ENCODE measurements around the gene SLC8A3.

The SLC8A3 gene

GRCh38 chr14:70043001-70043400 is 145.8 kb downstream of the SLC8A3 start:
- no peak overlapping the region for H3K4me3 ChIP-seq (ENCODE audit: low read length)
- no peaks in the 10 kb centered on the region; the same call in 1 of the 2 replicates for H3K27me3 ChIP-seq (ENCODE audit: insufficient read depth, low read length)
- no peaks in the 10 kb centered on the region for H3K9me3 ChIP-seq (ENCODE audit: insufficient read depth, low read depth, low read length)
- H3K4me1 ChIP-seq (ENCODE audit: insufficient read depth, low read length): no peaks in the 10 kb centered on the region
- 98% methylated on average over 2 of the region's 2 CpGs for WGBS
- no peak overlapping the region for H3K27ac ChIP-seq (ENCODE audit: low read depth, low read length)
- no peak overlapping the region for H3K9ac ChIP-seq (ENCODE audit: low read depth, low read length)
- no peaks in the 10 kb centered on the region for H3K36me3 ChIP-seq (ENCODE audit: insufficient read depth, low read length)

- Histone ChIP-seq H3K36me3 (ENCODE audit: insufficient read depth, low read length) (no peaks in the 10 kb centered on the region), H3K4me1 (ENCODE audit: insufficient read depth, low read length) (peaks cover 14% of the 10 kb centered on the region), H3K27ac (ENCODE audit: low read depth, low read length) (no peak overlapping the region), H3K4me3 (ENCODE audit: low read length) (no peak overlapping the region), H3K9me3 (ENCODE audit: insufficient read depth, low read depth, low read length) (no peaks in the 10 kb centered on the region), H3K9ac (ENCODE audit: low read depth, low read length) (no peak overlapping the region), H3K27me3 (ENCODE audit: insufficient read depth, low read length) (no peaks in the 10 kb centered on the region)
- 87% methylated on average over 1 of the region's 1 CpG for WGBS
Measured at GRCh38 chr14:70036665-70037064, 152.1 kb downstream of the SLC8A3 start.

GRCh38 chr14:70034257-70034656 is 154.5 kb downstream of the SLC8A3 start:
- H3K4me1 ChIP-seq (ENCODE audit: insufficient read depth, low read length): peaks cover 14% of the 10 kb centered on the region
- no peak overlapping the region for H3K9ac ChIP-seq (ENCODE audit: low read depth, low read length)
- no peaks in the 10 kb centered on the region for H3K36me3 ChIP-seq (ENCODE audit: insufficient read depth, low read length)
- H3K9me3 ChIP-seq (ENCODE audit: insufficient read depth, low read depth, low read length): no peaks in the 10 kb centered on the region
- H3K4me3 ChIP-seq (ENCODE audit: low read length): no peak overlapping the region
- H3K27me3 ChIP-seq (ENCODE audit: insufficient read depth, low read length): no peaks in the 10 kb centered on the region
- 93% methylated on average over 3 of the region's 3 CpGs for WGBS
- no peak overlapping the region for H3K27ac ChIP-seq (ENCODE audit: low read depth, low read length)

- no peak overlapping the region for H3K4me3 ChIP-seq (ENCODE audit: low read length)
- peaks cover 14% of the 10 kb centered on the region for H3K4me1 ChIP-seq (ENCODE audit: insufficient read depth, low read length)
- H3K27ac ChIP-seq (ENCODE audit: low read depth, low read length): no peak overlapping the region
- no peaks in the 10 kb centered on the region for H3K36me3 ChIP-seq (ENCODE audit: insufficient read depth, low read length)
- H3K27me3 ChIP-seq (ENCODE audit: insufficient read depth, low read length): no peaks in the 10 kb centered on the region
- H3K9me3 ChIP-seq (ENCODE audit: insufficient read depth, low read depth, low read length): no peaks in the 10 kb centered on the region
- WGBS: 95% methylated on average over 2 of the region's 2 CpGs
- H3K9ac ChIP-seq (ENCODE audit: low read depth, low read length): no peak overlapping the region
Measured at GRCh38 chr14:70033561-70033960, 155.2 kb downstream of the SLC8A3 start.

- WGBS: 89% methylated on average over 8 of the region's 8 CpGs
- Histone ChIP-seq H3K4me3 (ENCODE audit: low read length) (no peak overlapping the region), H3K27ac (ENCODE audit: low read depth, low read length) (no peak overlapping the region), H3K4me1 (ENCODE audit: insufficient read depth, low read length) (peaks cover 14% of the 10 kb centered on the region), H3K27me3 (ENCODE audit: insufficient read depth, low read length) (no peaks in the 10 kb centered on the region), H3K9me3 (ENCODE audit: insufficient read depth, low read depth, low read length) (no peaks in the 10 kb centered on the region), H3K9ac (ENCODE audit: low read depth, low read length) (no peak overlapping the region), H3K36me3 (ENCODE audit: insufficient read depth, low read length) (no peaks in the 10 kb centered on the region)
Measured at GRCh38 chr14:70033116-70033515, 155.6 kb downstream of the SLC8A3 start.

GRCh38 chr14:70032447-70032846 is 156.3 kb downstream of the SLC8A3 start:
- Histone ChIP-seq H3K27ac (ENCODE audit: low read depth, low read length) (no peak overlapping the region), H3K9ac (ENCODE audit: low read depth, low read length) (no peak overlapping the region), H3K27me3 (ENCODE audit: insufficient read depth, low read length) (no peaks in the 10 kb centered on the region), H3K9me3 (ENCODE audit: insufficient read depth, low read depth, low read length) (no peaks in the 10 kb centered on the region), H3K4me3 (ENCODE audit: low read length) (no peak overlapping the region), H3K36me3 (ENCODE audit: insufficient read depth, low read length) (no peaks in the 10 kb centered on the region), H3K4me1 (ENCODE audit: insufficient read depth, low read length) (peaks cover 14% of the 10 kb centered on the region)
- WGBS: 78% methylated on average over 2 of the region's 3 CpGs

GRCh38 chr14:70032016-70032415 is 156.7 kb downstream of the SLC8A3 start:
- H3K9me3 ChIP-seq (ENCODE audit: insufficient read depth, low read depth, low read length): no peaks in the 10 kb centered on the region
- H3K4me3 ChIP-seq (ENCODE audit: low read length): no peak overlapping the region
- no peaks in the 10 kb centered on the region for H3K27me3 ChIP-seq (ENCODE audit: insufficient read depth, low read length)
- H3K27ac ChIP-seq (ENCODE audit: low read depth, low read length): no peak overlapping the region
- WGBS: 92% methylated on average over 9 of the region's 9 CpGs
- no peak overlapping the region for H3K9ac ChIP-seq (ENCODE audit: low read depth, low read length)
- no peaks in the 10 kb centered on the region for H3K36me3 ChIP-seq (ENCODE audit: insufficient read depth, low read length)
- H3K4me1 ChIP-seq (ENCODE audit: insufficient read depth, low read length): peaks cover 14% of the 10 kb centered on the region

GRCh38 chr14:70029296-70030132 is 159.2 kb downstream of the SLC8A3 start:
- Histone ChIP-seq H3K36me3 (ENCODE audit: insufficient read depth, low read length) (no peaks in the 10 kb centered on the region), H3K9ac (ENCODE audit: low read depth, low read length) (no peak overlapping the region), H3K4me3 (ENCODE audit: low read length) (no peak overlapping the region), H3K27ac (ENCODE audit: low read depth, low read length) (no peak overlapping the region), H3K9me3 (ENCODE audit: insufficient read depth, low read depth, low read length) (no peaks in the 10 kb centered on the region), H3K4me1 (ENCODE audit: insufficient read depth, low read length) (peaks cover 14% of the 10 kb centered on the region), H3K27me3 (ENCODE audit: insufficient read depth, low read length) (no peaks in the 10 kb centered on the region)
- 91% methylated on average over 5 of the region's 6 CpGs for WGBS

- Histone ChIP-seq H3K9me3 (ENCODE audit: insufficient read depth, low read depth, low read length) (no peaks in the 10 kb centered on the region), H3K4me3 (ENCODE audit: low read length) (no peak overlapping the region), H3K27me3 (ENCODE audit: insufficient read depth, low read length) (no peaks in the 10 kb centered on the region), H3K9ac (ENCODE audit: low read depth, low read length) (no peak overlapping the region), H3K27ac (ENCODE audit: low read depth, low read length) (no peak overlapping the region), H3K36me3 (ENCODE audit: insufficient read depth, low read length) (no peaks in the 10 kb centered on the region), H3K4me1 (ENCODE audit: insufficient read depth, low read length) (peaks cover 9% of the 10 kb centered on the region)
- 39% methylated on average over 17 of the region's 17 CpGs for WGBS
Measured at GRCh38 chr14:70027785-70028428, 160.8 kb downstream of the SLC8A3 start.

GRCh38 chr14:70023871-70024270 is 164.9 kb downstream of the SLC8A3 start:
- Histone ChIP-seq H3K9ac (ENCODE audit: low read depth, low read length) (no peak overlapping the region), H3K27me3 (ENCODE audit: insufficient read depth, low read length) (no peaks in the 10 kb centered on the region), H3K4me3 (ENCODE audit: low read length) (no peak overlapping the region), H3K27ac (ENCODE audit: low read depth, low read length) (no peak overlapping the region), H3K4me1 (ENCODE audit: insufficient read depth, low read length) (no peaks in the 10 kb centered on the region), H3K9me3 (ENCODE audit: insufficient read depth, low read depth, low read length) (no peaks in the 10 kb centered on the region), H3K36me3 (ENCODE audit: insufficient read depth, low read length) (no peaks in the 10 kb centered on the region)
- WGBS: 94% methylated on average over 1 of the region's 1 CpG

- WGBS: 95% methylated on average over 15 of the region's 15 CpGs
- H3K27ac ChIP-seq (ENCODE audit: low read depth, low read length): no peak overlapping the region
- H3K9ac ChIP-seq (ENCODE audit: low read depth, low read length): no peak overlapping the region
Measured at GRCh38 chr14:70022771-70023445, 165.8 kb downstream of the SLC8A3 start.

More at GRCh38 chr14:70022771-70023445, 165.8 kb downstream of the SLC8A3 start:
- Histone ChIP-seq H3K36me3 (ENCODE audit: insufficient read depth, low read length) (no peaks in the 10 kb centered on the region), H3K9me3 (ENCODE audit: insufficient read depth, low read depth, low read length) (no peaks in the 10 kb centered on the region), H3K27me3 (ENCODE audit: insufficient read depth, low read length) (no peaks in the 10 kb centered on the region), H3K4me3 (ENCODE audit: low read length) (no peak overlapping the region), H3K4me1 (ENCODE audit: insufficient read depth, low read length) (no peaks in the 10 kb centered on the region)
